ENCODE measurements around the gene PTPRN2.
"Not testable (repeated sequence)": the region's sequence is repeated elsewhere in the genome, so short reads cannot be mapped to it uniquely, and the experiment has no call there.

Gene PTPRN2

GRCh38 chr7:158377800-158378623, 209.6 kb downstream of the PTPRN2 start:
- FAIRE-seq, result no peak

GRCh38 chr7:158376839-158377186, 210.8 kb downstream of the PTPRN2 start:
- not testable (repeated sequence) for FAIRE-seq

GRCh38 chr7:158376146-158376838, 211.3 kb downstream of the PTPRN2 start:
- not testable (repeated sequence) for FAIRE-seq

- no peak for FAIRE-seq
Observed at GRCh38 chr7:158375034-158375433, 212.6 kb downstream of the PTPRN2 start.

GRCh38 chr7:158374586-158374985, 213.0 kb downstream of the PTPRN2 start:
- no peak for FAIRE-seq

GRCh38 chr7:158374146-158374545, 213.5 kb downstream of the PTPRN2 start:
- FAIRE-seq, result no peak

- FAIRE-seq, result no peak
Observed at GRCh38 chr7:158373476-158374133, 214.0 kb downstream of the PTPRN2 start.

GRCh38 chr7:158372400-158373342, 215.0 kb downstream of the PTPRN2 start:
- FAIRE-seq, result no peak

GRCh38 chr7:158371856-158372255, 215.8 kb downstream of the PTPRN2 start:
- FAIRE-seq, result no peak

- no peak for FAIRE-seq
Observed at GRCh38 chr7:158369866-158370265, 217.8 kb downstream of the PTPRN2 start.

- no peak for FAIRE-seq
Observed at GRCh38 chr7:158369290-158369689, 218.3 kb downstream of the PTPRN2 start.

GRCh38 chr7:158368449-158368848, 219.2 kb downstream of the PTPRN2 start:
- no peak for FAIRE-seq

- no peak for FAIRE-seq
Observed at GRCh38 chr7:158367634-158367982, 220.0 kb downstream of the PTPRN2 start.

- FAIRE-seq, result no peak
Observed at GRCh38 chr7:158366916-158367633, 220.5 kb downstream of the PTPRN2 start.

- no peak for FAIRE-seq
Observed at GRCh38 chr7:158366346-158366745, 221.3 kb downstream of the PTPRN2 start.

GRCh38 chr7:158365267-158365666, 222.4 kb downstream of the PTPRN2 start:
- no peak for FAIRE-seq

- no peak for FAIRE-seq
Observed at GRCh38 chr7:158364451-158364850, 223.2 kb downstream of the PTPRN2 start.

GRCh38 chr7:158362912-158363905, 224.4 kb downstream of the PTPRN2 start:
- no peak for FAIRE-seq

- no peak for FAIRE-seq
Observed at GRCh38 chr7:158362001-158362400, 225.6 kb downstream of the PTPRN2 start.

GRCh38 chr7:158361326-158361946, 226.2 kb downstream of the PTPRN2 start:
- FAIRE-seq, result no peak
